OCI-M2 (cell line): Measurements from ENCODE around the gene SMG1.
"Not testable (repeated sequence)": the region's sequence is repeated elsewhere in the genome, so short reads cannot be mapped to it uniquely, and the experiment has no call there.

ENCODE experiments used
- DNase-seq: peaks from one replicate; lab custom pipeline; 2025; ENCODE audit not compliant: unreplicated experiment; lab: John Stamatoyannopoulos, UW

The SMG1 gene

DNA sequence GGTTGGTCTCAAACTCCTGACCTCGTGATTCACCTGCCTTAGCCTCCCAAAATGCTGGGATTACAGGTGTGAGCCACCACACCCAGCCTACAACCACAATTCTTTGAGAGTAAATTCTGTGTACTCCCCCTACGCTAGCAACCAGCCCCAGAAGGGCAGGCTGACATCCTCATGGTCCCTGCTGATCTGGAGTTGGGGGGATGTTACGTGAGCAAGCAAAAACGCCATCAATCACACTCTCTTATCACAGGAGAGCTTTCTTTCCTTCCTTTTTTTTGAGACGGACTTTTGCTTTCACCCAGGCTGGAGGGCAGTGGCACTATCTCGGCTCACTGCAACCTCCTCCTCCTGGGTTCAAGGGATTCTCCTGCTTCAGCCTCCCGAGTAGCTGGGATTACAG is 154.0 kb downstream of the SMG1 start:
- not testable (repeated sequence) for DNase-seq

DNA sequence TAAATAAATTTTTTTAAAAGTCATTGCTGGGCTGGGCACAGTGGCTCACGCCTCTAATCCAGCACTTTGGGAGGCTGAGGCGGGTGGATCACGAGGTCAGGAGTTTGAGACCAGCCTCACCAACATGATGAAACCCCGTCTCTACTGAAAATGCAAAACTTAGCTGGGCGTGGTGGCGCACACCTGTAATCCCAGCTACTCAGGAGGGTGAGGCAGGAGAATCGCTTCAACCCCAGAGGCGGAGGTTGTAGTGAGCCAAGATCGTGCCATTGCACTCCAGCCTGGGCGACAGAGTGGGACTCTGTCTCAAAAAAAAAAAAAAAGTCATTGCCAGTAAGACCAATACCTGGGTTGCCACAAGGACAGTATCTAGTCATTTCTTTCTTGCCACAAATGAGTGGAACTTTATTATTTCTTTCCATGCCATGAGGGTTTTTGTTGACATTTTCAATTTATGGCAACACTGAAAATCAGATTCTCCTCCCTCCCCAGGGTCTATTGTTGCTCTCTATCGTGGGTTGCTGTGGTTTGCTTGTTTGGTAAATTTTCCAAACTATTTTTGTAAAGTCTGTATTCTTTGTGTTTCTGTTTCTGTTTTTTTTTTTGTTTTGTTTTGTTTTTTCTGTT is 155.8 kb downstream of the SMG1 start:
- not testable (repeated sequence) for DNase-seq

DNA sequence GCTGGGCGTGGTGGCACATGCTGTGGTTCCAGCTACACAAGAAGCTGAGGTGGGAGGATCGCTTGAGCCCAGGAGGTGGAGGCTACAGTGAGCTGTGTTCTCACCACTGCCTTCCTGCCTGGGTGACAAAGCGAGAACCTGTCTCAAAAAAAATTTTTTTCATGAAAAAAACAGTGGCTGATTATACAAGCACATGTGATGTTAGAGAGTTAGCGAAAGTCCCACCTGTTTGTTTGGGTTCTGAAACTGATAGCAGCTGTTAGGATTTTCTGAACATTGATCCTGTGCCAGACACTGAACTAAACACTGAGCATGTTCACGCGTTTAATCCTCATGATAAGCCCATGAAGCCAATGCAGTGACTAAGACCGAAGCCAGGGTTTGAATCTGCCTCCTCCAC is 159.0 kb downstream of the SMG1 start:
- DNase-seq = not testable (repeated sequence)

DNA sequence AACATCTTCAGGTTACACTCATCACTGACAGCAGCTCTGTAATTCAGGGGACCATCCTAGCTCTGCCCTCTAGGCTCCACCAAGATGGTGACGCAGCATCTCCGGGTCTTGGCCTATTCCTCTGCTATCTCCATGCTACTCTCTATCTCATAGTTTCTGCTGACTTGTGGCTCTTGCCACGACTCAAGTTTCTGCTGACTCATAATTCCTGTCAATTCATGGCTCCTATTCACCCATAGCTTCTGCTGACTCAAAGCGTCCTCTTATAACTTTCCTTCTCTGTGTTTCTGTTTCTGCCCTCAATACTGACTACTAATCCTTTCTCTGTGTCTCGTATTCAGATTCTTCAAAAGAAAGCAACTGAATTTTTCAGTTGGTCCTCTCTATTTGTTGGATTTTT is 163.5 kb downstream of the SMG1 start:
- not testable (repeated sequence) for DNase-seq

DNA sequence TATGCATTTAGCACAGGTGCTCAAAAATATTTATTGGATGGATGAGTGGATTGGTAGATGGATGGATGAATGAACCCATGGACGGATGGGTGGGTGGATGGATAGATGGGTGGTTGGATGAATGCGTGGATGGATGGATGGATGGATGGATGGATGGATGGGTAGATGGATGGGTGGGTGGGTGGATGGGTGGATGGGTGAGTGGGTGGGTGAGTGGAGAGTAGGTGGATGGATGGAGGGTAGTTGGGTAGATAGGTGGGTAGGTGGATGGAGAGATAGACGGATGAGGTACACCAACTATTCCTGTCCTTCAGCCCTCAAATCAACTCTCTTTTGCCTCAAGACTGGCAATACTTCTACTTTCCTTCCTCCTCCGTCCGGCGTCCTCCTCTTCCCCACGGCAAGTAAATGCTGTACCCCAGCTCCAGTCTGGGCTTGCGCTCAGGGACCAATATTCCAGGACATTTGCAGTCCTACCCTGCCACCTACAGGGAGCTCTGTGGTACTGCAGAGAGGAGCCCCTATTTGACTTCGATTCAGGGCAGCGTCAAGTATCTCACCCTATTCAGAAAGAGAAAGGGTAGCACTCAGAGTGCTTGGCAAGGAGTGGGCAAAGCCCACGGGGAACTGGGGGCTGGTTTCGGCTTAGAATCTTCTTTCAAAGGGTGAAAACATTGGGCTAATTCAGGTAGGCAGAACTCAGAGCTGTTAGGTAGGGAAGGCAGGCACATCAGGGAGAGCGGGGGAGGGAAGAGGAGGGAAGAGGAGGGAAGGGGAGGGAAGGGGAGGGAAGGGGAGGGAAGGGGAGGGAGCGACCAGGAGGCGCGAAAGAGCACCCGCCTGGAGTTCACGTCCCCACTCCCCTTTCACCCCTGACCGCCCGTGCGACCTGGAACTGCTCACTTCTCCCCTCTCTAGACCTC is 166.3 kb downstream of the SMG1 start:
- not testable (repeated sequence) for DNase-seq

DNA sequence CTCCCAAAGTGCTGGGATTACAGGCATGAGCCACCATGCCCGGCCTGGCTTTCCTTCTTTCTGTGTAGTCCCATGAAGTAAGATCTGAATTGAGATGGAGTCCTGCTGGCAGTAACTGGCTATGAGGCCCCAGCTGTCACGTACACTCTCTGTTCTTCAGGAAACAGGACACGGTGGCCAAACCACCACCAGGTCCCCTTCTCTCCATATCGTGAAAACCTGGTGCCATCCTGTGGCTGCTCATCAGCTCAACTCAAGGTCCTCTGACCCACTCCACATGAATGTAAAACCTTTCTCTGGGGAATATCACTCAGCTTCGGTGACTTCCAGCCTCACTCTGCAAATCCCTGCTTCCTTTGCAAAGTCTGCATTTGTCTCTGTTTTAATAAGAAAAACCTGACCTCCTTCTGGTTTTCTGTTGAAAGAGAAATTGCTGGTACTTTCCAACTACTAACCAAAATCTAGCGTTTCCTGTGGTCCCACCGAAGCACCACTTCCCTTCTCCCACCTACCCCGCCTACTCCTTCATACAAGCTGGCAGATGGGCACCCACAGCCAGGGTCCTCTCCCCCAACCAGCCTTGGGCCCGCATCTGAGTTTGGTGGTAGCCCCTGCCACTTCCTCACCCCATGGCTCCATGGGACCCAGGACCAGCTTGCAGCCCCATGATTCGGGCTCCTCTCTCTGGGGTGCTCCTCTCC is 168.1 kb downstream of the SMG1 start:
- not testable (repeated sequence) for DNase-seq

DNA sequence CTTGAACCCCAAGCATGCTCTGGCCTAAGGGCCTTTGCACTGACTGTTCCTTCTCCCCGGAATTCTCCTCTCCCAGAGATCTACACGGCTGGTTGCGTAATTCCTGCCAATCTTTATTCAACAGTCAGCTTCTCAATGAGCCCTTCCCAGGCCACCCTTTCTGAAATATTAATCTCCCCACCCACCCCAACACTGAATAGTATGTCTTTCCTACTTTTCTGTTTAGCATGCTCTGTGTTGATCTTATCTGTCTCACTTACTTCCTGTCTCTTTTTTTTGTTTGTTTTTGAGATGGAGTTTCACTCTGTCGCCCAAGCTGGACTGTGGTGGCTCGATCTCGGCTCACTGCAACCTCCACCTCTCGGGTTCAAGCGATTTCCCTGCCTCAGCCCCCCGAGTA is 169.6 kb downstream of the SMG1 start:
- not testable (repeated sequence) for DNase-seq
